GM12872 (cell line): ENCODE measurements around the gene PTPRM.

ENCODE experiments used
- CTCF ChIP-seq: IDR thresholded peaks from 3 replicates; pipeline ENCODE4 v1.5.1; 2011; ENCODE audit warnings: low read depth, mild to moderate bottlenecking, low read length, moderate library complexity; ENCODE audit not compliant: insufficient read depth

PTPRM gene

GRCh38 chr18:8005870-8006569, 438.9 kb downstream of the PTPRM start:
- no peak for TF ChIP-seq CTCF

- TF ChIP-seq CTCF: no peak
Measured at GRCh38 chr18:8006979-8007378, 439.9 kb downstream of the PTPRM start.

GRCh38 chr18:8008033-8008432, 440.9 kb downstream of the PTPRM start:
- TF ChIP-seq CTCF: no peak

GRCh38 chr18:8011361-8011760, 444.2 kb downstream of the PTPRM start:
- TF ChIP-seq CTCF: no peak

GRCh38 chr18:8011906-8012305, 444.8 kb downstream of the PTPRM start:
- no peak for TF ChIP-seq CTCF

- no peak for TF ChIP-seq CTCF
Measured at GRCh38 chr18:8018701-8019331, 451.7 kb downstream of the PTPRM start.

- no peak for TF ChIP-seq CTCF
Measured at GRCh38 chr18:8019600-8019999, 452.5 kb downstream of the PTPRM start.
